ENCODE measurements around the gene SCN5A.

The SCN5A gene

DNA sequence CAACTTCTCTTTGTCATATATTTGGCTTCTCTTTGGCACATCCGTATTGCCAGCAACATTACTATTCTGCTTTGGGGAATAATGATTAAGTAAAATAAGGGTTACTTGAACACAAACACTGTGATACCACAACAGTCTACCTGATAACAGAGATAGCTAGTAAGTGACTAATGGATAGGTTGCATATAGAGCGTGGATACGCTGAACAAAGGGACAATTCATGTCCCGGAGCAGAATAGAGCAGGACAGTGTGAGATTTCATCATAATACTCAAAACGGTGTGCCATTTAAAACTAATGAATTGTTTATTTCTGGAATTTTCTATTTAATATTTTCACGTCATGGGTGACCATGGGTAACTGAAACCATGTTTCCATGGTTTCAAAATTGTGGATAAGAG is 54.1 kb downstream of the SCN5A start:
- TF ChIP-seq, protein P1, sequence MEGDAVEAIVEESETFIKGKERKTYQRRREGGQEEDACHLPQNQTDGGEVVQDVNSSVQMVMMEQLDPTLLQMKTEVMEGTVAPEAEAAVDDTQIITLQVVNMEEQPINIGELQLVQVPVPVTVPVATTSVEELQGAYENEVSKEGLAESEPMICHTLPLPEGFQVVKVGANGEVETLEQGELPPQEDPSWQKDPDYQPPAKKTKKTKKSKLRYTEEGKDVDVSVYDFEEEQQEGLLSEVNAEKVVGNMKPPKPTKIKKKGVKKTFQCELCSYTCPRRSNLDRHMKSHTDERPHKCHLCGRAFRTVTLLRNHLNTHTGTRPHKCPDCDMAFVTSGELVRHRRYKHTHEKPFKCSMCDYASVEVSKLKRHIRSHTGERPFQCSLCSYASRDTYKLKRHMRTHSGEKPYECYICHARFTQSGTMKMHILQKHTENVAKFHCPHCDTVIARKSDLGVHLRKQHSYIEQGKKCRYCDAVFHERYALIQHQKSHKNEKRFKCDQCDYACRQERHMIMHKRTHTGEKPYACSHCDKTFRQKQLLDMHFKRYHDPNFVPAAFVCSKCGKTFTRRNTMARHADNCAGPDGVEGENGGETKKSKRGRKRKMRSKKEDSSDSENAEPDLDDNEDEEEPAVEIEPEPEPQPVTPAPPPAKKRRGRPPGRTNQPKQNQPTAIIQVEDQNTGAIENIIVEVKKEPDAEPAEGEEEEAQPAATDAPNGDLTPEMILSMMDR (IDR thresholded peaks at IDR 0.05; ENCODE audit: low read depth, low read length): no peak
- TF ChIP-seq MYC (IDR thresholded peaks at IDR 0.05; ENCODE audit: low read depth, low read length) (no peak), POLR2A (IDR thresholded peaks at IDR 0.05; ENCODE audit: extremely low read depth, insufficient read length) (no peak), MAX (IDR thresholded peaks at IDR 0.05; ENCODE audit: low read depth, low read length) (no peak)
- DNase-seq (ENCODE audit: low read depth): no peak
- no peak overlapping the region for H3K4me3 ChIP-seq (ENCODE audit: low read depth, low read length)

DNA sequence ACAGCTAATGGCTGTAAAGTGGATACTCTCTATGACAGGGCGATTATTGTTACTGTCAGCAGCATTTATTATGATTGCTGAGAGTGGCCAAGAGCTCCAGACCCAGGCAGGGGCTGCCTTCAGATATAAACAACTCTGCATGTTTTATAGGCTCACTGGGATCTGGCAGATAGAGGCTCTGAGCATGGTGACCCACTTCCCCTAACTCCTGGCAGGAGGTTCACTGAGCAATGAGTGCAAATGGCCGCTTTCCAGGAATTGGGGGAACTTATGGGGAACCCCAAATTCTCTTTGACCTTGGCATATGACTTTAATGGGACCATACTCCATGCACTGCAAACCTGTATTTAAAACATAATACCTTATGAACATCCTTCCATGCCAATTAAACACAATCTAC is 59.0 kb downstream of the SCN5A start:
- H3K4me3 ChIP-seq (ENCODE audit: low read depth, low read length): no peak overlapping the region
- TF ChIP-seq, protein P1 (IDR thresholded peaks at IDR 0.05; ENCODE audit: low read depth, low read length): no peak
- TF ChIP-seq MAX (IDR thresholded peaks at IDR 0.05; ENCODE audit: low read depth, low read length): no peak
- TF ChIP-seq MYC (IDR thresholded peaks at IDR 0.05; ENCODE audit: low read depth, low read length): no peak
- no peak for TF ChIP-seq POLR2A (IDR thresholded peaks at IDR 0.05; ENCODE audit: extremely low read depth, insufficient read length)
- DNase-seq (ENCODE audit: low read depth): no peak

DNA sequence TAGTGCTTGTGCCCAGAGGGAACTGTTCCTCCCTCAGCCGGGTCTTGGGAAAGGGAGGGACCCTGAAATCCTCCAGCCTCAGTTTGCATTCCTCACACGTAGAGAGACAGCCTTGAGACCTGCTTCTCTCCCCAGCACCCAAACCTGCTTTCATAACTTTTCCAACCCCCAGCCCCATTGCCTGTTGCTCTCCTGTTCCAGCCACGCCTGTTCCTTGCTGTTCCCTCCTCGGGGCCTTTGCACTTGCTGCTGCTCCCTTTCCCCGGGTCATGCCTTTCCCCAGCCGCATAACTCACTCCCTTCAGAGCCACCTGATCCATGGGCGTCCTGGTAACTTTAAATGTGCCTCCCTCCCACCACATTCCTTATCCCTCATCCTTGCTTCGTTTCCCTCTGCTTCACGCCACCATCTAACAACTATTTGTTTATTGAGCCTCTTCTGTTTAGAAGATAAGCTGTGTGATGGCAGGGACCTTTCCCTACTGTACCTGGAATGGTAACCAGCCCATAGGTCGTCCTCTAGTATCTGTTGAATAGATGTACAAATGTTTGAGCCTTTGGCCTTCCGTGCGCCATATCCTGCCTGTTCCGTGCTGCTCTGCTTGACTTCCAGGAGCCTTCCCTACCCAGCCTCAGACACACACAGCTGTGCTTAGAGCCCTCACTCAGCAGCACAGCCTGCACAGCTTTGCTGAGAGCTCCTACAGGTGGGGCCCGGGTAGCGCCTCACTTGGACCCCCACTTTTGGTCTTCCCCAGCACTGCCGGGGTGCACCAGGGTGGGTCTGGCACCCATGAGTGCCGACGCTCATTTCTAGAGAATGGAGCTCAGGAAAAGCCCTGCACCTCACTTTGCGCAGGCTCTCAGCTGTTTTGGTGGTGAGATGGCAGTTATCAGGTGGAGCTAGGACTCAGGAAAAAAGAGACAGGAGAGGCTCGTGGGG is 60.2 kb downstream of the SCN5A start:
- TF ChIP-seq, protein P1 (IDR thresholded peaks at IDR 0.05; ENCODE audit: low read depth, low read length): no peak
- TF ChIP-seq POLR2A (IDR thresholded peaks at IDR 0.05; ENCODE audit: extremely low read depth, insufficient read length): no peak
- no peak for TF ChIP-seq MYC (IDR thresholded peaks at IDR 0.05; ENCODE audit: low read depth, low read length)
- no peak for TF ChIP-seq MAX (IDR thresholded peaks at IDR 0.05; ENCODE audit: low read depth, low read length)
- H3K4me3 ChIP-seq (ENCODE audit: low read depth, low read length): no peak overlapping the region
- DNase-seq (ENCODE audit: low read depth): no peak

DNA sequence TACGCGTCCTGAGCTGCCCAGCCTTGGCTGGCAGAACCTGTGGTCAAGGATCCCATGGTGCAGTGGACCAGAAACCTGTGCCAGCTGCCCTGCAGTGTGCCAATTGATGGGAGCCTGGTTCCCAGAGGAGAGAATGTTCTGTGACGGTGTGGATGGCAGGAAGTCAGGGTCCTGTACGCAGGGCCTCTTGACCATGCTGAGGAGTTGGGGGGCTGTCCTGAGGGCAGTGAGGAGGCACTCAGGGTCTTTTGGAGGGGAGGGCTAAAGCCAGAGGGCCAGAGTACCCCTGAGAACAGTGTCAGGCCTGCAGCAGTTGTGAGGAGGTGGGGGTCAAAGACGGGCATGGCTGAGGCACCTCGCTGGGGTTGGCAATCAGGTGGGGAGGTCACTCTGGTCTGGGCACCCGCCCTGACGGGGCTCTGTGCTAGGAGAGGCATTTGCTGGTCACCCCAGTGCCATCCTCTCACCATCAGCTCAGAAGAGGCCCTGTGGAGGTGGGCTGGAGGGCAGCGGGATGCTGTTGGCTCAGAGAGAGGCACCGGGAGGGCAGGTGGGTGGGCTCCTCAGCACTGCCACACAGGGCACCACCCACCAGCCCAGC is 61.0 kb downstream of the SCN5A start:
- H3K4me3 ChIP-seq (ENCODE audit: low read depth, low read length): no peak overlapping the region
- TF ChIP-seq, protein P1 (IDR thresholded peaks at IDR 0.05; ENCODE audit: low read depth, low read length): no peak
- TF ChIP-seq MYC (IDR thresholded peaks at IDR 0.05; ENCODE audit: low read depth, low read length): no peak
- no peak for TF ChIP-seq POLR2A (IDR thresholded peaks at IDR 0.05; ENCODE audit: extremely low read depth, insufficient read length)
- no peak for TF ChIP-seq MAX (IDR thresholded peaks at IDR 0.05; ENCODE audit: low read depth, low read length)
- DNase-seq (ENCODE audit: low read depth): no peak

GRCh38 chr3:38587548-38588131 is 61.8 kb downstream of the SCN5A start:
- H3K4me3 ChIP-seq (ENCODE audit: low read depth, low read length): no peak overlapping the region
- TF ChIP-seq, protein P1 (IDR thresholded peaks at IDR 0.05; ENCODE audit: low read depth, low read length): no peak
- TF ChIP-seq POLR2A (IDR thresholded peaks at IDR 0.05; ENCODE audit: extremely low read depth, insufficient read length) (no peak), MYC (IDR thresholded peaks at IDR 0.05; ENCODE audit: low read depth, low read length) (no peak), MAX (IDR thresholded peaks at IDR 0.05; ENCODE audit: low read depth, low read length) (no peak)
- no peak for DNase-seq (ENCODE audit: low read depth)
